Measurements from ENCODE around the gene ZNF385A. TPM values are rescaled to one million over a fixed set of nuclear protein-coding genes. Genes with fewer than 3 reads are reported as not detected.

The ZNF385A gene
- total and polyA plus RNA-seq, 9 of the 15 experiments (the other 6 are each of a cell fraction or from before 2014, with no cell fraction given): 1.0 to 111 (median 7.7) TPM

DNA sequence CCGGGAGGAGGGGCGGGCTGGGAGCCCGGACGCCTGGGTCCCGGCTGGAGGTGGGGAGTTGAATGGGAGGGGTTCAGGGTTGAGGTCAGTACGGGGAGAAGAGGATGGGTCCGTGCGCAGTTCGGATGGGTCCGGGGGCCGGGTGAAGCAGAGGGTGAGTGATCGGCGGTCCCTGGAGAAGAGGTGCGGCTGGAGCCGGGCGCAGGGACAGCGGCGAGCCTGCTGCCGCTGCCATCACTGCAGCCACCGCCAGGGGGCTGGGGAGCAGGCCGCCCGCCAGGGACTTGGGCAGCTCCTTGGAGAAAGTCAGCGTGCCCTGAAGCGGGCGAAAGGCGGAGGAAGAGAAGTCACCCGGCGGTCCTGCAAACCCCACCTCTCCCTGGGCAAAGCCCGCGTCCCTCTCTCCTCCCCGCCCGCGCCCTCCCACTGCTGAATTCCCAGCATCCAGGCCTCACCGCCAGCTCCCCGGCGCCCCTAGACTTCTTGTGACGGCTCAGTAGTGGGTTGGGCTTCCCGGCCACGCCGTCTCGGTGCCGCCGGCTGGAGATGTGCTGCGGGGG lies 14.3 kb downstream of the ZNF385A start (continued):
- TF ChIP-seq, protein P1, sequence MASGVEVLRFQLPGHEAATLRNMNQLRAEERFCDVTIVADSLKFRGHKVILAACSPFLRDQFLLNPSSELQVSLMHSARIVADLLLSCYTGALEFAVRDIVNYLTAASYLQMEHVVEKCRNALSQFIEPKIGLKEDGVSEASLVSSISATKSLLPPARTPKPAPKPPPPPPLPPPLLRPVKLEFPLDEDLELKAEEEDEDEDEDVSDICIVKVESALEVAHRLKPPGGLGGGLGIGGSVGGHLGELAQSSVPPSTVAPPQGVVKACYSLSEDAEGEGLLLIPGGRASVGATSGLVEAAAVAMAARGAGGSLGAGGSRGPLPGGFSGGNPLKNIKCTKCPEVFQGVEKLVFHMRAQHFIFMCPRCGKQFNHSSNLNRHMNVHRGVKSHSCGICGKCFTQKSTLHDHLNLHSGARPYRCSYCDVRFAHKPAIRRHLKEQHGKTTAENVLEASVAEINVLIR (CRISPR knock-in tag; IDR thresholded peaks at IDR 0.05): no peak
- TF ChIP-seq MAX (CRISPR knock-in tag; IDR thresholded peaks at IDR 0.05) (0 out of 2 replicates have a peak, but pooled peaks have one; percentile 34), ZNF143 (CRISPR knock-in tag; IDR thresholded peaks at IDR 0.05) (no peak), ADNP (tag; IDR thresholded peaks at IDR 0.05) (no peak), FOXM1 (IDR thresholded peaks at IDR 0.05; ENCODE audit: low read depth) (no peak), FOXM1 (CRISPR knock-in tag; IDR thresholded peaks at IDR 0.05; ENCODE audit: low read depth) (no peak), NR2C1 (IDR thresholded peaks at IDR 0.05) (no peak), NR2C1 (tag; IDR thresholded peaks at IDR 0.05) (no peak), GMEB1 (CRISPR knock-in tag; IDR thresholded peaks at IDR 0.05) (no peak), CREBBP (IDR thresholded peaks at IDR 0.05; ENCODE audit: low read depth, low read length) (no peak), PHB2 (IDR thresholded peaks at IDR 0.05; ENCODE audit: low read depth) (no peak), TBP (optimal IDR thresholded peaks at IDR 0.05; ENCODE audit: low read depth, low read length) (no peak), ZNF354B (CRISPR knock-in tag; IDR thresholded peaks at IDR 0.05) (no peak), MCM2 (IDR thresholded peaks at IDR 0.05; ENCODE audit: low read depth) (no peak), PHF8 (IDR thresholded peaks at IDR 0.05; ENCODE audit: borderline replicate concordance, low read length) (no peak), ZFP1 (CRISPR knock-in tag; IDR thresholded peaks at IDR 0.05) (no peak), HDAC8 (tag; IDR thresholded peaks at IDR 0.05) (no peak), ZNF655 (CRISPR knock-in tag; IDR thresholded peaks at IDR 0.05) (no peak), ZNF512 (tag; IDR thresholded peaks at IDR 0.05) (no peak), CHD2 (IDR thresholded peaks at IDR 0.05; ENCODE audit: low read depth, low read length) (no peak), ZBTB43 (CRISPR knock-in tag; IDR thresholded peaks at IDR 0.05) (no peak)
- TF ChIP-seq, protein P2, sequence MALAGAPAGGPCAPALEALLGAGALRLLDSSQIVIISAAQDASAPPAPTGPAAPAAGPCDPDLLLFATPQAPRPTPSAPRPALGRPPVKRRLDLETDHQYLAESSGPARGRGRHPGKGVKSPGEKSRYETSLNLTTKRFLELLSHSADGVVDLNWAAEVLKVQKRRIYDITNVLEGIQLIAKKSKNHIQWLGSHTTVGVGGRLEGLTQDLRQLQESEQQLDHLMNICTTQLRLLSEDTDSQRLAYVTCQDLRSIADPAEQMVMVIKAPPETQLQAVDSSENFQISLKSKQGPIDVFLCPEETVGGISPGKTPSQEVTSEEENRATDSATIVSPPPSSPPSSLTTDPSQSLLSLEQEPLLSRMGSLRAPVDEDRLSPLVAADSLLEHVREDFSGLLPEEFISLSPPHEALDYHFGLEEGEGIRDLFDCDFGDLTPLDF (CRISPR knock-in tag; IDR thresholded peaks at IDR 0.05): no peak
